GM23338 (cell line): ENCODE measurements around the gene LDLRAD3. TPM values are rescaled to one million over a fixed set of nuclear protein-coding genes. Genes with fewer than 3 reads are reported as not detected.

Experiments used
- ATAC-seq: fragments of 200-7000 bp; cut with Tn5 transposase; 3 replicates; pipeline ENCODE4 v1.9.1; 2020
- DNase-seq: peaks from one replicate; pipeline ENCODE4 v3.0.0-alpha.2; 2015; ENCODE audit warnings: low spot score
- H2AFZ ChIP-seq: fragments of 200-600 bp; sonication (generic); 2 replicates; pipeline ENCODE4 v1.8.0; 2016; ENCODE audit warnings: antibody characterized with exemption, mild to moderate bottlenecking, moderate library complexity
- H3F3A ChIP-seq: fragments of 200-600 bp; sonication (generic); replicated peaks from 2 replicates; pipeline ENCODE4 v1.8.0; 2017; ENCODE audit warnings: antibody characterized with exemption, mixed run types, low read depth
- H3K27ac ChIP-seq: fragments of 200-600 bp; sonication (generic); 2 replicates; pipeline ENCODE4 v1.6.1; 2016; ENCODE audit warnings: low read depth
- H3K27me3 ChIP-seq: fragments of 200-600 bp; sonication (generic); 2 replicates; pipeline ENCODE4 v1.8.0; 2016; ENCODE audit warnings: mild to moderate bottlenecking, mixed run types, moderate library complexity; ENCODE audit not compliant: insufficient read depth
- H3K36me3 ChIP-seq: fragments of 200-600 bp; sonication (generic); 2 replicates; pipeline ENCODE4 v1.8.0; 2016; ENCODE audit warnings: mild to moderate bottlenecking; ENCODE audit not compliant: insufficient read depth
- H3K4me1 ChIP-seq: fragments of 200-600 bp; sonication (generic); 2 replicates; pipeline ENCODE4 v1.8.0; 2016; ENCODE audit warnings: mild to moderate bottlenecking, moderate library complexity; ENCODE audit not compliant: insufficient read depth
- H3K4me2 ChIP-seq: fragments of 200-600 bp; sonication (generic); 2 replicates; pipeline ENCODE4 v1.7.1; 2017; ENCODE audit warnings: mixed run types
- H3K4me3 ChIP-seq: fragments of 200-600 bp; sonication (generic); 2 replicates; pipeline ENCODE4 v1.6.1; 2016; ENCODE audit warnings: mixed run types
- H3K79me2 ChIP-seq: fragments of 200-600 bp; sonication (generic); replicated peaks from 2 replicates; pipeline ENCODE4 v1.8.0; 2017; ENCODE audit warnings: mild to moderate bottlenecking; ENCODE audit not compliant: insufficient read depth
- H3K9me2 ChIP-seq: fragments of 200-600 bp; sonication (generic); 2 replicates; pipeline ENCODE4 v1.8.0; 2017; ENCODE audit not compliant: insufficient read depth
- H4K20me1 ChIP-seq: fragments of 200-600 bp; sonication (generic); replicated peaks from 2 replicates; pipeline ENCODE4 v1.8.0; 2017; ENCODE audit warnings: mild to moderate bottlenecking; ENCODE audit not compliant: insufficient read depth
- H3K27ac Mint-ChIP-seq: 2 replicates; pipeline ENCODE4 v1.8.0; 2020; ENCODE audit warnings: inconsistent platforms, mild to moderate bottlenecking, moderate library complexity, mixed read lengths
- H3K27me3 Mint-ChIP-seq: 3 replicates; pipeline ENCODE4 v1.8.0; 2022; ENCODE audit warnings: low read depth, mild to moderate bottlenecking, moderate library complexity, mixed read lengths, inconsistent platforms; ENCODE audit not compliant: insufficient read depth, poor library complexity
- H3K36me3 Mint-ChIP-seq: 3 replicates; pipeline ENCODE4 v1.8.0; 2021; ENCODE audit warnings: low read depth, mild to moderate bottlenecking, inconsistent platforms, moderate library complexity, mixed read lengths
- H3K4me1 Mint-ChIP-seq: 3 replicates; pipeline ENCODE4 v1.8.0; 2020; ENCODE audit warnings: mild to moderate bottlenecking, inconsistent platforms, mixed read lengths
- H3K4me3 Mint-ChIP-seq: 3 replicates; pipeline ENCODE4 v1.8.0; 2021; ENCODE audit warnings: moderate library complexity, mild to moderate bottlenecking, inconsistent platforms, mixed read lengths
- H3K9me3 Mint-ChIP-seq: 3 replicates; pipeline ENCODE4 v1.8.0; 2020; ENCODE audit warnings: moderate library complexity, mild to moderate bottlenecking, inconsistent platforms, mixed read lengths
- CTCF ChIP-seq, 2 experiments: fragments of 200-600 bp in 1 of 2; sonication (generic) in 1 of 2; conservative IDR thresholded peaks; 2 replicates each; pipeline versions ENCODE4 v1.5.1 to v1.6.1; 2016 to 2017; ENCODE audit warnings: antibody characterized with exemption in 2 of 2, low read depth in 2 of 2, mild to moderate bottlenecking in 2 of 2, moderate library complexity in 1 of 2
- EZH2 ChIP-seq: fragments of 200-600 bp; sonication (generic); IDR thresholded peaks from one replicate; pipeline ENCODE4 v1.8.0; 2017; ENCODE audit warnings: antibody characterized with exemption, mild to moderate bottlenecking, low read depth; ENCODE audit not compliant: unreplicated experiment
- NANOG ChIP-seq: IDR thresholded peaks from 2 replicates; pipeline ENCODE4 v1.6.1; 2016; ENCODE audit warnings: antibody characterized with exemption, borderline replicate concordance
- POLR2AphosphoS5 ChIP-seq: IDR thresholded peaks from 2 replicates; pipeline ENCODE4 v1.6.1; 2016; ENCODE audit warnings: antibody characterized with exemption, low read depth
- ZNF114 ChIP-seq: fragments of 250-450 bp; sonication (Bioruptor Pico); IDR thresholded peaks from 2 replicates; pipeline ENCODE4 v1.5.0; 2020; ENCODE audit warnings: mild to moderate bottlenecking, moderate library complexity
- ZNF331 ChIP-seq: fragments of 250-450 bp; sonication (Bioruptor Pico); IDR thresholded peaks from 2 replicates; pipeline ENCODE4 v1.5.0; 2020; ENCODE audit warnings: low read depth, mild to moderate bottlenecking, moderate library complexity
- polyA plus RNA-seq: library from polyadenylated mRNA; unstranded; fragments of >200 nt; fragmentation: Nextera tagmentation; extraction: Ambion mirVana; gene quantifications from 2 replicates; pipeline ENCODE4 v1.2.1, GENCODE V29; 2016
- total RNA-seq: library from RNA; depleted of rRNA; stranded (reverse); fragments of >200 nt; shearing (Covaris generic); gene quantifications from 2 replicates; pipeline ENCODE4 v1.2.3, GENCODE V29; 2014
- TF ChIP-seq, protein P1 (sequence below): fragments of 250-450 bp; sonication (Bioruptor Pico); IDR thresholded peaks from 2 replicates; pipeline ENCODE4 v1.5.0; 2020; ENCODE audit warnings: mild to moderate bottlenecking, moderate library complexity
- TF ChIP-seq, protein P2 (sequence below): IDR thresholded peaks from one replicate; pipeline ENCODE4 v1.6.1; 2018; ENCODE audit warnings: antibody characterized with exemption; ENCODE audit not compliant: unreplicated experiment

LDLRAD3 gene
- total and polyA plus RNA-seq, 2 experiments from 2014 or later: 8.5 to 19.4 TPM

- no peak overlapping the region for H3K27ac ChIP-seq
- Mint-ChIP-seq H3K9me3 (no peaks in the 10 kb centered on the region; the same call in 2 of the 3 replicates), H3K4me3 (no peak overlapping the region), H3K27me3 (no peaks in the 10 kb centered on the region), H3K4me1 (peaks cover 24% of the 10 kb centered on the region), H3K36me3 (no peaks in the 10 kb centered on the region), H3K27ac (no peak overlapping the region)
- H2AFZ ChIP-seq: no peak overlapping the region
- no peaks in the 10 kb centered on the region for H3K36me3 ChIP-seq
- TF ChIP-seq NANOG (no peak), ZNF331 (CRISPR knock-in tag) (no peak), EZH2 (no peak)
- TF ChIP-seq, protein P1, sequence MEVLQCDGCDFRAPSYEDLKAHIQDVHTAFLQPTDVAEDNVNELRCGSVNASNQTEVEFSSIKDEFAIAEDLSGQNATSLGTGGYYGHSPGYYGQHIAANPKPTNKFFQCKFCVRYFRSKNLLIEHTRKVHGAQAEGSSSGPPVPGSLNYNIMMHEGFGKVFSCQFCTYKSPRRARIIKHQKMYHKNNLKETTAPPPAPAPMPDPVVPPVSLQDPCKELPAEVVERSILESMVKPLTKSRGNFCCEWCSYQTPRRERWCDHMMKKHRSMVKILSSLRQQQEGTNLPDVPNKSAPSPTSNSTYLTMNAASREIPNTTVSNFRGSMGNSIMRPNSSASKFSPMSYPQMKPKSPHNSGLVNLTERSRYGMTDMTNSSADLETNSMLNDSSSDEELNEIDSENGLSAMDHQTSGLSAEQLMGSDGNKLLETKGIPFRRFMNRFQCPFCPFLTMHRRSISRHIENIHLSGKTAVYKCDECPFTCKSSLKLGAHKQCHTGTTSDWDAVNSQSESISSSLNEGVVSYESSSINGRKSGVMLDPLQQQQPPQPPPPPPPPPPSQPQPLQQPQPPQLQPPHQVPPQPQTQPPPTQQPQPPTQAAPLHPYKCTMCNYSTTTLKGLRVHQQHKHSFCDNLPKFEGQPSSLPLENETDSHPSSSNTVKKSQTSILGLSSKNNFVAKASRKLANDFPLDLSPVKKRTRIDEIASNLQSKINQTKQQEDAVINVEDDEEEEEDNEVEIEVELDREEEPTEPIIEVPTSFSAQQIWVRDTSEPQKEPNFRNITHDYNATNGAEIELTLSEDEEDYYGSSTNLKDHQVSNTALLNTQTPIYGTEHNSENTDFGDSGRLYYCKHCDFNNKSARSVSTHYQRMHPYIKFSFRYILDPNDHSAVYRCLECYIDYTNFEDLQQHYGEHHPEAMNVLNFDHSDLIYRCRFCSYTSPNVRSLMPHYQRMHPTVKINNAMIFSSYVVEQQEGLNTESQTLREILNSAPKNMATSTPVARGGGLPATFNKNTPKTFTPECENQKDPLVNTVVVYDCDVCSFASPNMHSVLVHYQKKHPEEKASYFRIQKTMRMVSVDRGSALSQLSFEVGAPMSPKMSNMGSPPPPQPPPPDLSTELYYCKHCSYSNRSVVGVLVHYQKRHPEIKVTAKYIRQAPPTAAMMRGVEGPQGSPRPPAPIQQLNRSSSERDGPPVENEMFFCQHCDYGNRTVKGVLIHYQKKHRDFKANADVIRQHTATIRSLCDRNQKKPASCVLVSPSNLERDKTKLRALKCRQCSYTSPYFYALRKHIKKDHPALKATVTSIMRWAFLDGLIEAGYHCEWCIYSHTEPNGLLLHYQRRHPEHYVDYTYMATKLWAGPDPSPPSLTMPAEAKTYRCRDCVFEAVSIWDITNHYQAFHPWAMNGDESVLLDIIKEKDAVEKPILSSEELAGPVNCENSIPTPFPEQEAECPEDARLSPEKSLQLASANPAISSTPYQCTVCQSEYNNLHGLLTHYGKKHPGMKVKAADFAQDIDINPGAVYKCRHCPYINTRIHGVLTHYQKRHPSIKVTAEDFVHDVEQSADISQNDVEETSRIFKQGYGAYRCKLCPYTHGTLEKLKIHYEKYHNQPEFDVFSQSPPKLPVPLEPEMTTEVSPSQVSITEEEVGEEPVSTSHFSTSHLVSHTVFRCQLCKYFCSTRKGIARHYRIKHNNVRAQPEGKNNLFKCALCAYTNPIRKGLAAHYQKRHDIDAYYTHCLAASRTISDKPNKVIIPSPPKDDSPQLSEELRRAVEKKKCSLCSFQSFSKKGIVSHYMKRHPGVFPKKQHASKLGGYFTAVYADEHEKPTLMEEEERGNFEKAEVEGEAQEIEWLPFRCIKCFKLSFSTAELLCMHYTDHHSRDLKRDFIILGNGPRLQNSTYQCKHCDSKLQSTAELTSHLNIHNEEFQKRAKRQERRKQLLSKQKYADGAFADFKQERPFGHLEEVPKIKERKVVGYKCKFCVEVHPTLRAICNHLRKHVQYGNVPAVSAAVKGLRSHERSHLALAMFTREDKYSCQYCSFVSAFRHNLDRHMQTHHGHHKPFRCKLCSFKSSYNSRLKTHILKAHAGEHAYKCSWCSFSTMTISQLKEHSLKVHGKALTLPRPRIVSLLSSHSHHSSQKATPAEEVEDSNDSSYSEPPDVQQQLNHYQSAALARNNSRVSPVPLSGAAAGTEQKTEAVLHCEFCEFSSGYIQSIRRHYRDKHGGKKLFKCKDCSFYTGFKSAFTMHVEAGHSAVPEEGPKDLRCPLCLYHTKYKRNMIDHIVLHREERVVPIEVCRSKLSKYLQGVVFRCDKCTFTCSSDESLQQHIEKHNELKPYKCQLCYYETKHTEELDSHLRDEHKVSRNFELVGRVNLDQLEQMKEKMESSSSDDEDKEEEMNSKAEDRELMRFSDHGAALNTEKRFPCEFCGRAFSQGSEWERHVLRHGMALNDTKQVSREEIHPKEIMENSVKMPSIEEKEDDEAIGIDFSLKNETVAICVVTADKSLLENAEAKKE: no peak
- no peaks in the 10 kb centered on the region for H3F3A ChIP-seq
- no peak overlapping the region for H3K4me3 ChIP-seq
- ATAC-seq (no peak), DNase-seq (no peak)
- H3K9me2 ChIP-seq: 0 out of 2 replicates have a peak, but pooled peaks cover 4% of the 10 kb centered on the region
- H3K27me3 ChIP-seq: no peaks in the 10 kb centered on the region
- no peaks in the 10 kb centered on the region for H3K79me2 ChIP-seq
- H4K20me1 ChIP-seq: peaks cover 10% of the 10 kb centered on the region; the same call in 1 of the 2 replicates
- peaks cover 11% of the 10 kb centered on the region for H3K4me1 ChIP-seq
- no peak overlapping the region for H3K4me2 ChIP-seq
These were observed 223.2 kb downstream of the LDLRAD3 start for GRCh38 chr11:36167073-36167472.

DNA sequence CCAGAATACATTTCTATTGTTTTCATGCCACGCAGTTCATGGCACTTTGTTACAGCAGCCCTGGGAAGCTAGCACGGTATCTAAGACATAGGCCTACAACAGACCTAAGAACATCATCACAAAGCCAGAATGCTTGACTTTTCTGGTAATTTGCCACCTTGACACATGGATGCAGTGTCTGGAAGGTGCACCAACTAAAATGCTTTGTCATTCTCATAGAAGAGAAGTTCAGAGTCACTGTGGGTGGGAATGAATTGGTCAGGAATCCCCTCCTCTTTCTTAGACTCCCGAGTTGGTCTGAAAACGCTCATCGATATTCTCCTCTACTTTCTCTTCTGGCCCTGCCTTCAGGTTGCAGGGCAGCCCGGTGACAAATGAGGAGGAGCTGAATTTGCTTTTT, 223.9 kb downstream of the LDLRAD3 start:
- TF ChIP-seq CTCF (conservative IDR thresholded peaks at IDR 0.05; ENCODE audit: low read depth in 2 of 2) (no peak), ZNF114 (no peak), POLR2AphosphoS5 (no peak)
- TF ChIP-seq, protein P2, sequence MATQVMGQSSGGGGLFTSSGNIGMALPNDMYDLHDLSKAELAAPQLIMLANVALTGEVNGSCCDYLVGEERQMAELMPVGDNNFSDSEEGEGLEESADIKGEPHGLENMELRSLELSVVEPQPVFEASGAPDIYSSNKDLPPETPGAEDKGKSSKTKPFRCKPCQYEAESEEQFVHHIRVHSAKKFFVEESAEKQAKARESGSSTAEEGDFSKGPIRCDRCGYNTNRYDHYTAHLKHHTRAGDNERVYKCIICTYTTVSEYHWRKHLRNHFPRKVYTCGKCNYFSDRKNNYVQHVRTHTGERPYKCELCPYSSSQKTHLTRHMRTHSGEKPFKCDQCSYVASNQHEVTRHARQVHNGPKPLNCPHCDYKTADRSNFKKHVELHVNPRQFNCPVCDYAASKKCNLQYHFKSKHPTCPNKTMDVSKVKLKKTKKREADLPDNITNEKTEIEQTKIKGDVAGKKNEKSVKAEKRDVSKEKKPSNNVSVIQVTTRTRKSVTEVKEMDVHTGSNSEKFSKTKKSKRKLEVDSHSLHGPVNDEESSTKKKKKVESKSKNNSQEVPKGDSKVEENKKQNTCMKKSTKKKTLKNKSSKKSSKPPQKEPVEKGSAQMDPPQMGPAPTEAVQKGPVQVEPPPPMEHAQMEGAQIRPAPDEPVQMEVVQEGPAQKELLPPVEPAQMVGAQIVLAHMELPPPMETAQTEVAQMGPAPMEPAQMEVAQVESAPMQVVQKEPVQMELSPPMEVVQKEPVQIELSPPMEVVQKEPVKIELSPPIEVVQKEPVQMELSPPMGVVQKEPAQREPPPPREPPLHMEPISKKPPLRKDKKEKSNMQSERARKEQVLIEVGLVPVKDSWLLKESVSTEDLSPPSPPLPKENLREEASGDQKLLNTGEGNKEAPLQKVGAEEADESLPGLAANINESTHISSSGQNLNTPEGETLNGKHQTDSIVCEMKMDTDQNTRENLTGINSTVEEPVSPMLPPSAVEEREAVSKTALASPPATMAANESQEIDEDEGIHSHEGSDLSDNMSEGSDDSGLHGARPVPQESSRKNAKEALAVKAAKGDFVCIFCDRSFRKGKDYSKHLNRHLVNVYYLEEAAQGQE: no peak
- Mint-ChIP-seq H3K36me3 (no peaks in the 10 kb centered on the region), H3K27ac (no peak overlapping the region), H3K27me3 (no peaks in the 10 kb centered on the region), H3K4me1 (peaks cover 19% of the 10 kb centered on the region), H3K4me3 (no peak overlapping the region), H3K9me3 (peaks cover 3% of the 10 kb centered on the region; the same call in 2 of the 3 replicates)
- no peak for DNase-seq
- peaks cover 6% of the 10 kb centered on the region for H3K79me2 ChIP-seq
- H3K9me2 ChIP-seq: 0 out of 2 replicates have a peak, but pooled peaks cover 4% of the 10 kb centered on the region
- H3K4me1 ChIP-seq: peaks cover 11% of the 10 kb centered on the region
- H2AFZ ChIP-seq: no peak overlapping the region
- H3K4me3 ChIP-seq: no peak overlapping the region
- H3K36me3 ChIP-seq: no peaks in the 10 kb centered on the region
- H3K27ac ChIP-seq: no peak overlapping the region
- no peaks in the 10 kb centered on the region for H3K27me3 ChIP-seq
- no peaks in the 10 kb centered on the region for H3F3A ChIP-seq
- peaks cover 6% of the 10 kb centered on the region; the same call in 1 of the 2 replicates for H4K20me1 ChIP-seq
- no peak overlapping the region for H3K4me2 ChIP-seq
- no peak for ATAC-seq
